ENCODE measurements around the gene RPH3AL. TPM values are rescaled to one million over a fixed set of nuclear protein-coding genes. Genes with fewer than 3 reads are reported as not detected.
A peak's percentile ranks its signal among the peaks of the same experiment; 100 is the strongest.

RPH3AL gene
- total and polyA plus RNA-seq, 12 donors, result 3.6 to 11.1 (median 6.0) TPM

GRCh38 chr17:337866-338265, 14.7 kb downstream of the RPH3AL start:
- DNase-seq (no peak), ATAC-seq (no peak)
- Histone ChIP-seq H3K4me1 (peaks cover 11 to 35% (median 27%) of the 10 kb centered on the region in 9 donors), H3K36me3 (no peaks in the 10 kb centered on the region), H3K9me3 (no peaks in the 10 kb centered on the region), H3K27ac (no peak overlapping the region), H3K27me3 (peaks cover 0 to 28% (median 0%) of the 10 kb centered on the region in 7 donors), H3K4me3 (no peak overlapping the region)
- 94 to 96% methylated on average over 7 of the region's 7 CpGs for WGBS, 2 donors
- no peak for TF ChIP-seq CTCF (IDR thresholded peaks at IDR 0.05)
- intact Hi-C loops (cut with DNase I), result no loop called here

- Histone ChIP-seq H3K4me3 (no peak overlapping the region), H3K36me3 (no peaks in the 10 kb centered on the region), H3K27me3 (peaks cover 0 to 32% (median 0%) of the 10 kb centered on the region in 7 donors), H3K4me1 (peaks cover 11 to 39% (median 30%) of the 10 kb centered on the region in 9 donors), H3K9me3 (no peaks in the 10 kb centered on the region), H3K27ac (no peak overlapping the region)
- no peak for ATAC-seq
- intact Hi-C loops (cut with DNase I), result no loop called here
- no peak for TF ChIP-seq CTCF (IDR thresholded peaks at IDR 0.05)
- 95 to 96% methylated on average over 15 of the region's 15 CpGs for WGBS, 2 donors
- DNase-seq, result no peak
Observed at GRCh38 chr17:337453-337852, 15.2 kb downstream of the RPH3AL start.

GRCh38 chr17:337022-337420, 15.6 kb downstream of the RPH3AL start:
- peaks cover 0 to 36% (median 0%) of the 10 kb centered on the region in 7 donors for H3K27me3 ChIP-seq

More at GRCh38 chr17:337022-337420, 15.6 kb downstream of the RPH3AL start:
- intact Hi-C loops (cut with DNase I), result no loop called here
- 96 to 99% methylated on average over 12 of the region's 12 CpGs for WGBS, 2 donors
- Histone ChIP-seq H3K9me3 (no peaks in the 10 kb centered on the region), H3K36me3 (no peaks in the 10 kb centered on the region), H3K27ac (peak overlapping the region in 1 of 10 donors; percentile 95), H3K4me1 (peaks cover 11 to 44% (median 33%) of the 10 kb centered on the region in 9 donors), H3K4me3 (no peak overlapping the region)
- no peak for TF ChIP-seq CTCF (IDR thresholded peaks at IDR 0.05)
- DNase-seq (no peak), ATAC-seq (no peak)

Data from heart right ventricle (tissue), 16 donors.